ENCODE measurements around the gene CXXC5. TPM values are rescaled to one million over a fixed set of nuclear protein-coding genes. Genes with fewer than 3 reads are reported as not detected.

CXXC5 gene
- polyA plus RNA-seq, 1 donor from 2014 or later: 24.4 TPM

DNA sequence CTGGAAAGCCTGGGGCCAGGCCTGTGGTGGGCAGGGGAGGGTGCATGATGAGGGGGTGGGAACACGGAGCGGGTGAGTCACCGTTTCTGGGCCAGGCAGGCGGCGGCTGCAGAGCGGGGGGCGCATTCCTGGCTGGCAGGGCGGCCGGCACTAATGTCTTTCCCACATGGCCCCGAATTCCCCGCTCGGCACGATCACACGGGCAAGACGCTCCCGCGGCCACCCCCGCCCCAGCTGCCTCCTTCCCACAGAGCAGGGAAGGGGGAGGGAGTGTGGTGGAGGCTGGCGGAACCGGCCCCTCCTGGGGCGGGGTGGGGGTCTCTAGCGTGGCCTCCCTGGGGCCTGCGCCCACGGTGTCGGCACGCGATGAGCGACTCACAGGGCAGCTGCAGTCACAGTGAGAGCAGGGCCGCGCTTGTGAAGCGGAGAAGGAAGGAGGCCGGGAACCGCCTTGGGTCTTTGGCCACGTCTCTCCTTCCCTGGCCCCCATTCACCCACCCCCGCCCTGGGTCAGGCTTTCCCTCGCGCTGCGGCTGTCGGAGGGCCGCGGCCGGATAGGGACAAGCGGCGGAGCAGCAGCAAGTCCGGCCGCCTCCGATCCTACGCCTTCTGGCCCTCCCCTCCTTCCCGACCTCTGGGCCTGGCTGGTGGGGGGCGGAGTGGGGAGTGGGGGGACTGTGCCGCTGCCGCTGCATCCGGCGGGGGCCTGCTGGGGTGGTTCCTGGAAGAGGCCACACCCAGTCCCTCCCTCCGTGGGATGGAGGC lies 48.9 kb downstream of the CXXC5 start:
- Histone ChIP-seq H3K79me2 (replicated peaks; ENCODE audit: insufficient read depth, low read length) (no peaks in the 10 kb centered on the region), H3K9me3 (ENCODE audit: low read length) (no peaks in the 10 kb centered on the region), H3K9me2 (ENCODE audit: insufficient read depth, low read length) (no peaks in the 10 kb centered on the region), H3K9ac (ENCODE audit: low read length) (peak overlapping the region; percentile 50), H3K4me2 (ENCODE audit: low read length) (no peak overlapping the region), H3K27me3 (ENCODE audit: insufficient read depth, low read depth, low read length) (no peaks in the 10 kb centered on the region), H3K4me3 (ENCODE audit: low read length) (no peak overlapping the region), H3K27ac (ENCODE audit: low read length) (no peak overlapping the region), H2AFZ (ENCODE audit: low read depth, low read length) (peak overlapping the region; percentile 45), H4K20me1 (ENCODE audit: insufficient read depth) (no peaks in the 10 kb centered on the region), H3F3A (ENCODE audit: insufficient read depth, low read length, poor library complexity, severe bottlenecking) (no peaks in the 10 kb centered on the region), H3K36me3 (ENCODE audit: insufficient read depth, low read length) (no peaks in the 10 kb centered on the region)
- TF ChIP-seq EP300 (conservative IDR thresholded peaks at IDR 0.05; ENCODE audit: poor library complexity, severe bottlenecking): no peak

GRCh38 chr5:139698490-139699146 lies 50.5 kb downstream of the CXXC5 start:
- Histone ChIP-seq H3F3A (ENCODE audit: insufficient read depth, low read length, poor library complexity, severe bottlenecking) (no peaks in the 10 kb centered on the region), H3K79me2 (replicated peaks; ENCODE audit: insufficient read depth, low read length) (no peaks in the 10 kb centered on the region), H3K9me3 (ENCODE audit: low read length) (no peaks in the 10 kb centered on the region), H3K4me3 (ENCODE audit: low read length) (no peak overlapping the region), H3K27ac (ENCODE audit: low read length) (no peak overlapping the region), H3K9me2 (ENCODE audit: insufficient read depth, low read length) (no peaks in the 10 kb centered on the region), H3K27me3 (ENCODE audit: insufficient read depth, low read depth, low read length) (no peaks in the 10 kb centered on the region), H3K4me2 (ENCODE audit: low read length) (no peak overlapping the region), H2AFZ (ENCODE audit: low read depth, low read length) (no peak overlapping the region), H4K20me1 (ENCODE audit: insufficient read depth) (no peaks in the 10 kb centered on the region), H3K36me3 (ENCODE audit: insufficient read depth, low read length) (no peaks in the 10 kb centered on the region), H3K9ac (ENCODE audit: low read length) (peak overlapping the region; percentile 31)
- TF ChIP-seq TAF1 (IDR thresholded peaks at IDR 0.05; ENCODE audit: low read depth) (no peak), SMC3 (conservative IDR thresholded peaks at IDR 0.05; ENCODE audit: poor library complexity) (no peak)

DNA sequence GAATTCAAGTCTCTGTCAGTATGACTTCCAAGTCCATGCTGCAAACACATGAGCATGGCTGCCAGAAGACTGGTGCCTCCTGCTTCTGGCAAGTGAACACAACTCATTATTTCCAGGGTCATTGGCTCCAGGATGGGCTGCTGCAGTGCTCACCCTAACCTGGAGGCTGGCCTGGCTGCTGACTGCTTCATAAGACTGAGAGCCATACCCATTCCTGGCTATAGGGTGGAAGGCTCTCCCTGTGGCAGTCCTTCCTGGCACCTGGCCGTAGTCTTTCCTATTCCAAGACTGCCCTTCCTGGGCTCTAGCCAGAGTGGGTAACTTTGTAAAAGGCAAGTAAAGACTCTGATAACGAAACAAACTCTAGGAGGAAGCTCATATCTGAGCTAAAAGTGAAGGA lies 51.2 kb downstream of the CXXC5 start:
- no peaks in the 10 kb centered on the region for H3K9me3 ChIP-seq (ENCODE audit: low read length)
- no peak overlapping the region for H3K9ac ChIP-seq (ENCODE audit: low read length)
- TF ChIP-seq TAF1 (IDR thresholded peaks at IDR 0.05; ENCODE audit: low read depth) (no peak), REST (IDR thresholded peaks at IDR 0.05; ENCODE audit: borderline replicate concordance) (no peak), CTCF (IDR thresholded peaks at IDR 0.05; ENCODE audit: poor library complexity, severe bottlenecking) (no peak), MXI1 (conservative IDR thresholded peaks at IDR 0.05; ENCODE audit: poor library complexity, severe bottlenecking) (no peak), EZH2 (IDR thresholded peaks at IDR 0.05; ENCODE audit: borderline replicate concordance, insufficient read depth, low read length, poor library complexity, severe bottlenecking) (no peak), SMC3 (conservative IDR thresholded peaks at IDR 0.05; ENCODE audit: poor library complexity) (no peak), POLR2AphosphoS5 (IDR thresholded peaks at IDR 0.05) (no peak), RAD21 (conservative IDR thresholded peaks at IDR 0.05) (no peak), EP300 (conservative IDR thresholded peaks at IDR 0.05; ENCODE audit: poor library complexity, severe bottlenecking) (no peak)
- H3K79me2 ChIP-seq (replicated peaks; ENCODE audit: insufficient read depth, low read length): no peaks in the 10 kb centered on the region
- H3K4me2 ChIP-seq (ENCODE audit: low read length): no peak overlapping the region
- no peaks in the 10 kb centered on the region for H3K36me3 ChIP-seq (ENCODE audit: insufficient read depth, low read length)
- no peaks in the 10 kb centered on the region for H3K9me2 ChIP-seq (ENCODE audit: insufficient read depth, low read length)
- no peaks in the 10 kb centered on the region for H4K20me1 ChIP-seq (ENCODE audit: insufficient read depth)
- no peaks in the 10 kb centered on the region for H3K27me3 ChIP-seq (ENCODE audit: insufficient read depth, low read depth, low read length)
- no peaks in the 10 kb centered on the region for H3F3A ChIP-seq (ENCODE audit: insufficient read depth, low read length, poor library complexity, severe bottlenecking)
- no peak overlapping the region for H3K27ac ChIP-seq (ENCODE audit: low read length)
- H3K4me3 ChIP-seq (ENCODE audit: low read length): no peak overlapping the region
- H2AFZ ChIP-seq (ENCODE audit: low read depth, low read length): no peak overlapping the region

Measured in neural cell (in vitro differentiated cells).